Stimulated activated CD4-positive, alpha-beta T cell treated with anti-CD3 and anti-CD28 coated beads, Interleukin-12 subunit alpha, Interleukin-12 subunit beta, amount 100 ng/mL, for 4 hours (primary cell): ENCODE results near the gene PRPF40A.
"Not testable (repeated sequence)": the region's sequence is repeated elsewhere in the genome, so short reads cannot be mapped to it uniquely, and the experiment has no call there.

Experiments
- DNase-seq: peaks from one replicate; pipeline ENCODE4 v3.0.0-alpha.2; 2020

The PRPF40A gene

DNA sequence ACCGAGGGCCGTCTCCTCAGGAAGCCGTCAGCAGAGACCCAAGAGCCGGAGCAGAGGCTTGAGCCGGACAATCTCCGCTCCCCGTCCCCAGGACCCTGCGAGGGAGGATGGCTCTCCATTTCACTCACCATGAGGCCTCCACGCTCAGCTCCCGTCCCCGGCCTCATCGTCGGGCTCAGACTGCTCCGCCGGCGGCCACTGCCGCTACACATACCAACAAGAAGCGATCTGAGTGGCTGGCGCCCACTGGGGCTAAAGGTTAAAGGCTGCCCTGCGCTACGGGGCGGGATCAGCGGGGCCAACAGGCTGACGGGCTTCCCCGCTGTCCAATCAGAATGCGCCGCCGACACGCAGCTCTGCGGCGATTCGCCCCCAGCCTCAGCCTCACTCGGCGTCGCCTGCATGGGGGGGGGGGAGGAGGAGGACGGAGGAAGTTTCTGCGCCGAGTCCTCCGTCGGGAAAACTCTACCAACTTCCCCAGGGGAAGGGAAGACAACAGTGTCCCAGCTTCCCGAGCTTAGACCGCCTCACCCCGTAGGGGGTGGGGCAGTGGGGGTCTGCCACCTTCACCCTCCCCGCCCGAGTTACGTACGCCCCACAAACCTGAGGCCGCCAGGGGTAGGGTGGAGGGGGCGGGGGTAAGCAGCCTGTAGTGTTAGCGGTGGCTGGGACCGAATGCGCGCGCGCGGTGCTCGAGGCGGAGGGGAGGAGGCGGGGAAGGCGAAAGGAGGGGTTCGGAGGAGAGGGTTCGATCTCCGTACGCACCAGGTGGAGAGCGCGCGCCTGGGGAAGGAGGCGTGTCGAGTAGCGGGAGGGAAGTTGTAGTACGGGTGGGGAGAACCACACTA, at the start of gene PRPF40A:
PRPF40A (minus strand) TSS at position 234 of the 848 bp plus-strand sequence; CDS start at position 212, 22 bp downstream.
- DNase-seq: peak; percentile 99

DNA sequence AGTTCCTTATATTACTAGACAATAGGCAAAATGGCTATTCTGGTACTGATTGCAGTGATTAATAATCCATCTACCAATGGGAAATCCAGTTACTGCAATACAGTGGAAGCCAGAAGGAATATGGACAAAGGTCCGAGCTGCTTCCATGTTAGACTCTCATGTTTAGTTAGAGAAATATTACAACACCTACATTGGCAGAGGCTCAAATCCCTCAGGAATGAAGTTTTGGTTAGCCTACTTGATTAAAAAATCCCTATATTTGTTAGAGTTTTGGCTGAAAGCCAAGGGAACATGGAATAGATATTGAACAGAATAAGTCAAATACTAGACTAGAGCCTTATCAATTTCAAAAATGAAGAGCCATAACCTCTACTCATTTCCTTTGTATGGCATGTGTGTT, 49.7 kb upstream of the PRPF40A start:
- no peak for DNase-seq

DNA sequence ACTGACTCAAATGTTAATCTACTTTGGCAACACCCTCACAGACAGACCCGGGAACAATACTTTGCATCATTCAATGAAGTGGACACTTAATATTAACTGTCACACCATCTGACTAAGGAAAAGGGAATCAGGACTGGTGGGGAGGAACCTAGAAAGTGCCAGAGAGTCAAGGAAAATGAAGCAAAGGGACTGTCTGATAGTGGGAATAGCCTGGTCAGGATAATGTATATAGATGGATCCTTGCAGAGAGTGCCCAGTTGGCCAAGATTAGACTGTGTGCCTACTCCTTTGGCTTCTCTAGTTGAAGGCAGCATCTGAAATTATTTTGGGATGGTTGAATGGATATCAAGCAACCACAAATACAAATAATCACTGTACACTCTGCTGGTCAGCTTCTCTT, 46.4 kb upstream of the PRPF40A start:
- no peak for DNase-seq

DNA sequence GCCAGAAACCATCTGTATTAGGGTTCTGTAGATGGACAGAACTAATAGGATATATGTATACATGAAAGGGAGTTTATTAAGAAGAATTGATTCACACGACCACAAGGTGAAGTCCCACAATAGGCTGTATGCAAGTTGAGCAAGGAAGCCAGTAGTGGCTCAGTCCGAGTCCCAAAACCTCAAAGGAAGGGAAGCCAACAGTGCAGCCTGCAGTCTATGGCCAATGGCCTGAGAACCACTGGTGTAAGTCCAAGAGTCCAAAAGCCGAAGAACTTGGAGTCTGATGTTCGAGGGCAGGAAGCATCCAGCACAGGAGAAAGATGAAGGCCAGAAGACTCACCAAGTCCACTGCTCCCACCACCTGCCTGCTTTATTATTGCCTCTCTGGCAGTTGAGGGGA, 45.9 kb upstream of the PRPF40A start:
- DNase-seq: not testable (repeated sequence)

DNA sequence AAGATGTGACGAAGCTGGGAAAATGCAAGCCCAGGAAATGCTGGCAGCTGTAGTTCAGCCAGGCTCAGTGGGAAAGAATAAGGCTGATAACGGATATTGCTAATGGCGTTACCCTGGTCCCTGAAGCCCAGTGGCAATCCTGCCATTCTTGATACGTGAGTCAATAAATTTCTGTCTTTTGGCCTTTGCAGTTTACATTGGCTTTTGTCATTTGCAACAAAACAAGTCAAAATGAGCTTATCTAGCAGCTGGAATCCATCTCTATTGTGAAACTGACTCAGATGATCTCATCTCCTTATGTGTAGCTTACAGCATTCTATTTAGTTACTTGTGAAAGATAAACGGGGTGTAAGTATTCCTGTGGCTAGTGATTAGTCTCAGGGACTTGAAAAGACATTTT, 44.9 kb upstream of the PRPF40A start:
- DNase-seq: no peak

DNA sequence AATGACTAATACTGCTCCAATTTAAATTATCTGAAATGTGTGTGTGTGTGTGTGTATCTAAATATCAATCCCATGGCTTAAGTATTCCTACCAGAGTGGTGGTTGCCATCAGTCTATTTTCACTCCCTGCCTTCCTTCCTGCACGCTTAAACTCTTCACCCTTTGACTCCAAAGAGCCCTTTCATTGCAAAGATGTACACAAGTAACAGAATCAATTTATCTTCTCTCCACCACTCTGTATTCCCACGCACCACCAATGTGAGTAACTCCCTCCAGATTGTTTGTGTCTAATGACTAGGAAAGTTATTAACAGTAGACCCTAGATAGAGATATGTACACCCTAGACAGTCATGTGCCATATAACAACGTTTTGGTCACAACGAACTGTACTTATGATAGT, 44.0 kb upstream of the PRPF40A start:
- no peak for DNase-seq

DNA sequence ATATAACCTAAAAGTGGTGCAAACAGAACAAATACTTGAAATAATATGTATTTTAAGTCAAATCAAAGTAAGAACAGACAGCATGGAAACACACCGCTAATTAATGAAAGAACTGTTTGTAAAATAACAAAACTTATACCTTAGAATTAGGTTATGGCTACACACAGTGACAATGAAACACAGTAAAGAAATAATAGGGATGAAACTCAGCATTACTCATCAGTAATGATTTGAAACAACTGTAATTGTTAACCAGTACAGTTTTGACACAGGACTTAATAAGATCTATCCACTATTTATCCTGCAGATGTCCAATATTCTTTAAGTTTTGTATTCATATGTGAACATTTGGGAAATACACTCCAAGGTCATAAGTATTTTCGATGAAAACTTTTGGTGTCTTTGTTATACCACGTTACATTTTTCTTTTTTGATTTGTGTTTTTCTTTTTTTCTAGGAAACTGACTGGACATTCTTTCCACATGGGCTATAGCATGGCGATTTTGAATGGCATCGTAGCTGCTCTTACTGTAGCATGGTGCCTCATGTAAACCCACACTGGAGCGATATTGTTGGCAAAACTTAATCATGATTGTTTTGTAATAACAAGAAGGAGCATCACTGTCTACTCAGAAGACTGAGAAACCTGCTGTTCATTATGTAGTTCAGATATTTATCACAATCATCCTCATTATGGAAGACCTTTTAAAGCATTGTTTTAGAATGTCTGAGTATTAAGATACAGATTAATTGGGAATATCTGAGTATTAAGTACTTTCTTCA, 42.2 kb upstream of the PRPF40A start:
- DNase-seq: no peak

DNA sequence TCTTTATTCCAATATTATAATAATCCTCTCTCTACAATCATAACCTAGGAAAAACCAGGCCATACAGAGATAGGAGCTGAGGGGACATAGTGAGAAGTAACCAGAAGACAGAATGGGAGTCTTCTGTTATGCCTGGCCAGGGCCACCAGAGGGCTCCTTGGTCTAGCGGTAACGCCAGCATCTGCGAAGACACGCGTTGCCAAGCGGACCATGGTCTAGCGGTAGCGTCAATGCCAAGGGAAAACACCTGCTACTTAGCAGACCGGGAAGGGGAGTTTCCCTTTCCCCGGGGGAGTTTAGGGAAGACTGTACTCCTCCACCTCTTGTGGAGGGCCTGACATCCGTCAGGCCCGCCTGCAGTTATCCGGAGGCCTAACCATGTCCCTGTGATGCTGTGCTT, 37.8 kb upstream of the PRPF40A start:
- DNase-seq: no peak

DNA sequence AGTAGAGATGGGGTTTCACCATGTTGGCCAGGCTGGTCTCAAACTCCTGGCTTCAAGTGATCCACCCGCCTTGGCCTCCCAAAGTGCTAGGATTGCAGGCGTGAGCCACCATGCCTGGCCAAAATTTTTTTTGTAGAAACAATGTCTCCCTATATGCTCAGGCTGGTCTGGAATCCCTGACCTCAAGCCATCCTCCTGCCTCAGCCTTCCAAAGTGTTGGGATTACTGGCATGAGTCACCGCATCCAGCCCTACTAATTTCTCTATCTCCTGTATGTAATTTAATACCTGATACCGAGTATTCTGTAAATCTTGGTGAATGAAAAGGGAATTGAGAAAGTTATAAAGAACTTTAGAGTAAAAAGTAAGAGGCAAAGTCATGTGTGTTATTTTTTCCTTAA, 30.5 kb upstream of the PRPF40A start:
- DNase-seq: not testable (repeated sequence)

DNA sequence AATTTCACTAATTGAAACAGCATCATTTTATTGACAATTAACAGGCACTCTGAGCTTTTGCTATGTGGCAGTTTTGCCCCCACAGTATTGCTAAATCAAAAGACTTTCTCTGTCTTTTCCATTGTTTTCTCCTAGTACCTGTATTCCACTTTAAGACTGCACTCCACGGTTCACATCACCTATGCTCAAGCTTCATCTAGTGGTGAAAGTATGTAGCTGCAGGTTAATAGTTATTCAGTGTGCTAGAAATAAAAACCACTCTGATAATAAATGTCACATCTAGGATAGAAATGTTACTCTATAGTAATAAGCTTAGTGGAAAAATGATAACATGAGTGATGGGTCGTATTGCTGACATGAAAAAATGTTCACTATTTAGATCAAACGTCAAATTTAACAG, 25.7 kb upstream of the PRPF40A start:
- DNase-seq: no peak

DNA sequence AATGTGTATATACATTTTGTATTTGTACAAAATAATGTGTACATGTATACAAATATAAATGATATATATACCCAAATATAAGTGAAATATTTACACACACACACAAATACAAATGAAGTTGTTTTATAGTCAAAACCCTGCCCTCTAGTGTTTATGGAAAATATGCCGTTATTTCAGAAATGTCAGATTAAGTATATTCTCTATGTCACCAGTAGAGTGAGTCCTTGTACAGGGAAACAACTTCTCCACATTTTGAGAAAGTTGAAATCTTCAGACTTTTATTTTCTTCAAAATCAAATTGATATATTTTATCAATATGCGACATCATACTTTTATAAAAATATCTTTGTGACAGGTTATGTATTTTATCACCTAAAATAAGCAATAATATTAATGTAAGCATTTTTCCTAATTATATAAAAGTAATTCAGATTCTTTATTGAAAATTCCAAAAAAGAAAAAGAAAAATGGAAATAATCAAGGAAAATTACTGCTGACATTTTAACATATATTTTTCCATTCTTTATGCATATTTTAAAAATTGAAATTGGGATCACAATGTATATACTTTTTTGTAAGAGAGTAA, 23.6 kb upstream of the PRPF40A start:
- no peak for DNase-seq

DNA sequence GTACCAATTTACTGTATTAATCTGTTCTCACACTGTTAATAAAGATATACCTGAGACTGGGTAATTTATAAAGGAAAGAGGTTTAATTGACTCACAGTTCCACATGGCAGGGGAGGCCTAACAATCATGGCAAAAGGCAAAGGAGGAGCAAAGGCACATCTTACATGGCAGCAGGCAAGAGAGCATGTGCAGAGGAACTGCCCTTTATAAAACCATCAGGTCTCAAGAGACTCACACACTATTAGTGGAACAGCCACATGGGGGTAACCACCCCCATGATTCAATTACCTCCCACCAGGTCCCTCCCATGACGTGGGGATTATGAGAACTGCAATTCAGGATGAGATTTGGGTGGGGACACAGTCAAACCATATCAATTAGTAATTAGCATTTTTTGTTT, 22.4 kb upstream of the PRPF40A start:
- not testable (repeated sequence) for DNase-seq

DNA sequence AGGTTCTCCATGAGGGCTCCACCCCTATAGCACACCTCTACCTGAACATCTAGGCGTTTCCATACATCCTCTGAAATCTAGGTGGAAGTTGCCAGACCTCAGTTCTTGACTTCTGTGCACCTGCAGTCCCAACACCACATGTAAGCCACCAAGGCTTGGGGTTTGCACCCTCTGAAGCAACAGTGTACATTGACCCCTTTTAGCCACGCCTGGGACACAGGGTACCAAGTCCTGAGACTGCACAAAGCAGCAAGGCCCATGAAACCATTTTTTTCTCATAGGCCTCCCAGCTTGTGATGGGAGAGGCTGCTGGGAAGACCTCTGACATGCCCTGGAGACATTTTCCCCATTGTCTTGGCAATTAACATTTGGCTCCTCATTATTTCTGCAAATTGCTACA, 21.2 kb upstream of the PRPF40A start:
- no peak for DNase-seq

DNA sequence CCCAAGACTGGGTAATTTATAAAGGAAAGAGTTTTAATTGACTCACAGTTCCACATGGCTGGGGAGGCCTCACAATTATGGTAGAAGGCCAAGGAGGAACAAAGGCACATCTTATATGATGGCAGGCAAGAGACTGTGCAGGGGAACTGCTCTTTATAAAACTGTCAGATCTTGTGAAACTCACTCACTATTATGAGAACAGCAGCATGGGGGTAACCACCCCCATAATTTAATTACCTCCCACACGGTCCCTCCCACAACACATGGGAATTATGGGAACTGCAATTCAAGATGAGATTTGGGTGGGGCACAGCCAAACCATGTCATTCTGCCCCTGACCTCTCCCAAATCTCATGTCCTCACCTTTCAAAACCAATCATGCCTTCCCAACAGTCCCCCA, 20.2 kb upstream of the PRPF40A start:
- not testable (repeated sequence) for DNase-seq

DNA sequence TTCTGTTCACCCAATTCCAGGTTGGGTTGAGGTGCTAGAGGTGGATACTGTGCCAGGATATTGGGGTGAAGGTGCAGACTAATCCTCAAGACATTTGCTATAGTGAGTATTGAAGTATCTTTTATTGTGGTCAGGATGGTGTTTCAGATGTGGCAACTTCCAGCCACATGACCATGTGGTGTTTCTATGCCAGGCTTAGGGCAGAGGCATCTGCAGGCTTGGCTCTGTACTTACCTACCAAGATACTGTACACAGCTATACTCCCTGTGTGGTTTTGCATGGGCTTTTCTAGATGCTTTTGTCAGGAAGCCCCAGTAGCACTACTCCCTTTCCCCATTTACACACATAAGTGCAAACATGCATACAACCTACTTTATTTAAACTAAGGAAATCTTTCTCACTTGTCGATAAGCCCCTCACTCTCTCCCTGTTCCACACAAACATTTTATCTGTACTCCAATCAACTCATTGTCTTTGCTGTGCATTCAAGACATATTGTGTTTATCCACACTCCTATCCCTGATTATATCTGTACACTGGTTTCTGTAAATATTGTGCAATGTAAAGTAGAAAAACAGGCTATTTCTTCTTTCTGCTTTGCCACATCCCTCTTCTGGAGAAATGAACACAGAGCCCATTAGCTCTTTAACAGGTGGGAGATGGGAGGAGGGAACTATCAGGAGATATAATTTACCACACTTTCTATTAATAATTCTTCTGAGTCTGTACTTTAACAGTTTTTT, 13.5 kb upstream of the PRPF40A start:
- DNase-seq: no peak

DNA sequence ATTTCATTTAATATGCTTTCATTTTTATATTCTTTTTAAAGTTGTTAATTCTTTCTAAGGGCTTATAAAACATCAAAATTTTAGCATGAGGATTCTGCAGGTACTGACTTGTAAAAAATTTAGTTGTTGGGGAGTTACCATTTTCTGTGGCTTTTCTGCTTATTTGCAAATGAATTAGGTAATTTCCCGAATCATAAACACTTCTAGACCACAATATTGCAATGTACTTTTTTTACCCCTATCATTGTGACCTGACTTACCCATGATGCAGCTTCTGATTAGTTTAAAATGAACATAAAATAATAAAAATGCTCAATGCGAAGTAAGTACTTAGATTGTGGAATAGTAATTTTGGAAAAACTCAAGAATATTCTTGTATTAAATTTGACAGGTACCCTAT, 12.6 kb upstream of the PRPF40A start:
- no peak for DNase-seq

DNA sequence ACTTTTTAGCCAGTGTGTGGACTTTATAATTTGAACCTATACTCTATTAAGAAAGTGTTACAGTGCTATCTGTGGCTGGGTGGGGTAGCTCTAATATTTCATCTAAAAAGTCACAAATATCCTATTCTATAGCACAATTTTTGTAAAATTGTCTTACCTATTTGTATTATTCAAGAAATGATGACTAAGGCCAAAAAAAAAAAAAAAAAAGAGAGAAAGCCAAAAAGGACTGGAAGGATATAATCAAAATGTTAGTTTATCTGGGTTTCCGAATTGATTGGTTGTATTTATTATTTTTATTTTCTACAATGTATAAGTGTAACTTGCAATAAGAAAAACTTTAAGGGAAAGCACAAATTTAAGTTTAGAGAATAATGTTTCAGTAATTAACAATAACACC, 6.7 kb upstream of the PRPF40A start:
- DNase-seq: no peak

DNA sequence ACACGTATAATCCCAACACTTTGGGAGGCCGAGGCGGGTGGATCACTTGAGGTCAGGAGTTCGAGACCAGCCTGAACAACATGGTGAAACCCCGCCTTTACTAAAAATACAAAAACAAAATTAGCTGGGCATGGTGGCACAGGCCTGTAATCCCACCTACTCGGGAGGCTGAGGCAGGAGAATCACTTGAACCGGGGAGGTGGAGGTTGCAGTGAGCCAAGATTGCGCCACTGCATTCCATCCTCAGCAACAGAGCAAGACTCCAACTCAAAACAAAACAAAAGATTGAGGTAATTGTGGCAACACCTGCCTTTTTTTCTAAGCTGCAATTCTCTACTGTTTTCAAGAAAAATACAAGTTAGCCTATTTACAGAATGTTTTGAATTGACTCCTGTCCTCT, 5.4 kb upstream of the PRPF40A start:
- not testable (repeated sequence) for DNase-seq

DNA sequence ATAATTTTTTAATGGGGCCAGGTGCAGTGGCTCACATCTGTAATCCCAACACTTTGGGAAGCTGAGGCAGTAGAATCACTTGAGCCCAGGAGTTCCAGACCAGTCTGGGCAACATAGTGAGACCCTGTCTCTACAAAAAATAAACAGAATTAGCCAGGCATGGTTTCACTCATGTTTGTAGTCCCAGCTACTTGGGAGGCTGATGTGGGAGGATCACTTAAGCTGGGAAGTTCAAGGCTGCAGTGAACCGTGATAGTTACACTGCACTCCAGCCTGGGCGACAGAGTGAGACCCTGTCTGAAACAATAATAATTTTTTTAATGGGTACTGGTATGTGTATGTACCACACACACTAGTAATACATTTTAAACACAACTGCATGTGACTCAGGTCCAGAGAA, 3.5 kb upstream of the PRPF40A start:
- no peak for DNase-seq

DNA sequence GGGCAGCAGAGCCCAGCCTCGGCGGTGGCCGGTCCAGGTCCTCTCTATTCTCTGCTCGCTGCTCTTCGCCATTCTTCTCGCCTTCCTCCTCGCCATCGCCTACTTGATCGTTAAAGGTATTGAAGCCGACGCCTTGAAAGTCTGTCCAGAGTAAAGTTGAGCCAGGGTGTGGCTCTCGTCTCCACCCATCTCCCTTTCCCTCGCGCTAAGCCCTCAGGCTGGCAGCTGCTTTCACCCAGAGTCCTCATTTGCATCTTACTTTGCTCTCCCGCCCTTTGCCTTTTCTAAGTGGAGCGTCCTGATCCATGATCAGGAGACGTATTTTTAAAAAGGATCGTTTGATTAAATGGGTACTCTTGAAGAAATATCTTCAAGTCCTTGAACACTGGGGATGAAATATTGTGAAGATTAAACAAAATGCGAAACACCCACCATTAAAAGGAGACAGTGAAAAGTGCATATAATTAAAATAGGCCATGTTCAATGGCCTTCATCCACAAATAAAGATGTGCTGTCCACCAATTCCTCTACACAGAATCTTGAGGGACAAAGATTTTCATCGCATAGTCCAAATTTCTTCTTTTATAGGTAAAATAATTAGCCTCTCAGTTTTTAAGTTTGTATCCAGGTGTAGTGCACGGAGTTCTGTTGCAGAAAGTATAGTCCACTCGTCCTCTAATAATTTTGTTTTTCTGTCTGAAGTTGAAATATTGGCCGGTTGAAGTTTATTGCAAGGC, 1.8 kb upstream of the PRPF40A start:
- no peak for DNase-seq

DNA sequence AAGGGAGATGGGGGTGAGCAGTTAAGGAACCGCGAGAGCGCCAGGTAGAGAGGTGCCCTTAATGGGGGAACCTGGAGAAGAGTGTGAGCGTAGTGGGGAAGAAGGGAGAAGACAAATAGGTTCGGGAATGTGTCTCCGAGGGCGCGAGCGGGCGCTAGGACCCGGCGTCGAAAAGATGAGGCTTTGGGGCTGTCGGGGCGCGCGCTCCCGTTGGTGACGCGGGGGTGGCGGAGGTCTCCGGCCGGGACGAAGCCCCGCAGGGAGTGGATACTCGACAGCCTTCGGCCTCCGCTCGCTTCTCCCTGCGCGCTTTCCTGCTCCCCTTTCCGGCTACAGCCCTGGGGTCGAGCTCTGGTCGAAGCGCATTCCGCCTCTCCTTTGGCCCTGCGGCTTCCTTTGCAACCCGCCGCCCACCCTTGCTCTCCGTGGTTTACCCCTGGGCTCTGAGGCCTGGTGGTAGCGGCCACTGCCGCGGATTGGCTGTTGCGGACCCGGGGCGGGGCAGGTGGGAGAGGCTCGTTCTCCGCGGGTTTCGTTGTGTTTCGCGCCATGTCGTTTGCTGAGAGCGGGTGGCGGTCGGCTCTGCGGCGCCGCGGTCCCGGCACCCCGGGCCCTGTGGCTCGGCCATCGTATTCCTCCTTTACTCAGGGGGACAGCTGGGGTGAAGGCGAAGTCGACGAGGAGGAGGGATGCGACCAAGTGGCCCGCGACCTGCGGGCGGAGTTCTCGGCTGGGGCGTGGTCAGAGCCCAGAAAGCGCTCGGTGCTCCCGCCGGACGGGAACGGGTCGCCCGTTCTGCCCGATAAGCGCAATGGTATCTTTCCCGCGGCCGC, 1.0 kb upstream of the PRPF40A start, which contains the start of gene ARL6IP6:
ARL6IP6 (plus strand) TSS at position 545 of the 833 bp plus-strand sequence; CDS start at position 550, 5 bp downstream.
- DNase-seq: peak; percentile 90
